ENCODE data around the gene SOD2.

The SOD2 gene

GRCh38 chr6:159688266-159688905 is 4.7 kb downstream of the SOD2 start:
- CTCF ChIA-PET, result interaction anchor here (0.6 to 1.4 kb wide), 5 partner anchors 34 to 253 kb away, joined by 3 to 5 read pairs (median 4); no protein-coding TSS in a partner anchor
- H3K36me3 ChIP-seq (ENCODE audit: control insufficient read depth in 2 of 2, insufficient read depth in 1 of 2, low read length in 2 of 2), result peaks cover 53 to 76% of the 10 kb centered on the region in 2 experiments
- no peaks in the 10 kb centered on the region for H3K9me3 ChIP-seq (ENCODE audit: control insufficient read depth, insufficient read depth, low read depth, low read length)
- no peaks in the 10 kb centered on the region; the same call in 1 of the 2 replicates for H3K4me1 ChIP-seq (ENCODE audit: control insufficient read depth, insufficient read depth, low read length)
- H3K4me3 ChIP-seq (ENCODE audit: low read depth, low read length), result no peak overlapping the region
- no peak overlapping the region for H3K27ac ChIP-seq (ENCODE audit: extremely low read depth, low read depth, low read length)
- TF ChIP-seq ZBTB20 (tag by site-specific recombination; IDR thresholded peaks at IDR 0.05) (no peak), AEBP2 (tag by site-specific recombination; IDR thresholded peaks at IDR 0.05; ENCODE audit: borderline replicate concordance) (no peak), ZNF670 (tag by site-specific recombination; IDR thresholded peaks at IDR 0.05; ENCODE audit: low read depth) (no peak), ZNF19 (tag by site-specific recombination; IDR thresholded peaks at IDR 0.05; ENCODE audit: low read depth) (no peak), ZNF37A (tag by site-specific recombination; IDR thresholded peaks at IDR 0.05) (no peak), TCF7L2 (IDR thresholded peaks at IDR 0.05; ENCODE audit: borderline replicate concordance, low read depth, low read length) (no peak), MYNN (tag by site-specific recombination; IDR thresholded peaks at IDR 0.05; ENCODE audit: borderline replicate concordance) (no peak), HOXD13 (CRISPR knock-in tag; IDR thresholded peaks at IDR 0.05; ENCODE audit: borderline replicate concordance) (no peak)
- TF ChIP-seq, protein P1, sequence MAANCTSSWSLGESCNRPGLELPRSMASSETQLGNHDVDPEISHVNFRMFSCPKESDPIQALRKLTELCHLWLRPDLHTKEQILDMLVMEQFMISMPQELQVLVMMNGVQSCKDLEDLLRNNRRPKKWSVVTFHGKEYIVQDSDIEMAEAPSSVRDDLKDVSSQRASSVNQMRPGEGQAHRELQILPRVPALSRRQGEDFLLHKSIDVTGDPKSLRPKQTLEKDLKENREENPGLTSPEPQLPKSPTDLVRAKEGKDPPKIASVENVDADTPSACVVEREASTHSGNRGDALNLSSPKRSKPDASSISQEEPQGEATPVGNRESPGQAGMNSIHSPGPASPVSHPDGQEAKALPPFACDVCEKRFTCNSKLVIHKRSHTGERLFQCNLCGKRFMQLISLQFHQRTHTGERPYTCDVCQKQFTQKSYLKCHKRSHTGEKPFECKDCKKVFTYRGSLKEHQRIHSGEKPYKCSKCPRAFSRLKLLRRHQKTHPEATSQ (tag by site-specific recombination; IDR thresholded peaks at IDR 0.05), result no peak
- TF ChIP-seq, protein P2, sequence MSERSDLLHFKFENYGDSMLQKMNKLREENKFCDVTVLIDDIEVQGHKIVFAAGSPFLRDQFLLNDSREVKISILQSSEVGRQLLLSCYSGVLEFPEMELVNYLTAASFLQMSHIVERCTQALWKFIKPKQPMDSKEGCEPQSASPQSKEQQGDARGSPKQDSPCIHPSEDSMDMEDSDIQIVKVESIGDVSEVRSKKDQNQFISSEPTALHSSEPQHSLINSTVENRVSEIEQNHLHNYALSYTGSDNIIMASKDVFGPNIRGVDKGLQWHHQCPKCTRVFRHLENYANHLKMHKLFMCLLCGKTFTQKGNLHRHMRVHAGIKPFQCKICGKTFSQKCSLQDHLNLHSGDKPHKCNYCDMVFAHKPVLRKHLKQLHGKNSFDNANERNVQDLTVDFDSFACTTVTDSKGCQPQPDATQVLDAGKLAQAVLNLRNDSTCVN (tag by site-specific recombination; optimal IDR thresholded peaks at IDR 0.05), result no peak
- POLR2A ChIA-PET, result no interaction called here

- Histone ChIP-seq H3K9me3 (ENCODE audit: control insufficient read depth, insufficient read depth, low read depth, low read length) (no peaks in the 10 kb centered on the region), H3K4me3 (ENCODE audit: low read depth, low read length) (no peak overlapping the region), H3K36me3 (ENCODE audit: control insufficient read depth in 2 of 2, insufficient read depth in 1 of 2, low read length in 2 of 2) (peaks cover 56 to 86% of the 10 kb centered on the region in 2 experiments), H3K27ac (ENCODE audit: extremely low read depth, low read depth, low read length) (no peak overlapping the region), H3K4me1 (ENCODE audit: control insufficient read depth, insufficient read depth, low read length) (no peaks in the 10 kb centered on the region; the same call in 1 of the 2 replicates)
- POLR2A ChIA-PET, result no interaction called here
- CTCF ChIA-PET, result no interaction called here
- TF ChIP-seq ZBTB20 (tag by site-specific recombination; IDR thresholded peaks at IDR 0.05) (no peak), ZNF302 (tag by site-specific recombination; IDR thresholded peaks at IDR 0.05; ENCODE audit: low read depth) (no peak), SALL2 (tag by site-specific recombination; IDR thresholded peaks at IDR 0.05; ENCODE audit: borderline replicate concordance) (no peak), MEIS1 (CRISPR knock-in tag; IDR thresholded peaks at IDR 0.05; ENCODE audit: borderline replicate concordance) (no peak)
These were observed 5.7 kb downstream of the SOD2 start for GRCh38 chr6:159687341-159687740.

- Histone ChIP-seq H3K4me3 (ENCODE audit: low read depth, low read length) (no peak overlapping the region), H3K36me3 (ENCODE audit: control insufficient read depth in 2 of 2, insufficient read depth in 1 of 2, low read length in 2 of 2) (peaks cover 57 to 87% of the 10 kb centered on the region in 2 experiments), H3K4me1 (ENCODE audit: control insufficient read depth, insufficient read depth, low read length) (no peaks in the 10 kb centered on the region; the same call in 1 of the 2 replicates), H3K9me3 (ENCODE audit: control insufficient read depth, insufficient read depth, low read depth, low read length) (no peaks in the 10 kb centered on the region), H3K27ac (ENCODE audit: extremely low read depth, low read depth, low read length) (no peak overlapping the region)
- ChIA-PET POLR2A (no interaction called here), CTCF (interaction anchor here (0.6 to 0.7 kb wide), 2 partner anchors 20 to 577 kb away, joined by 3 to 5 read pairs; no protein-coding TSS in a partner anchor)
- TF ChIP-seq ZNF133 (tag by site-specific recombination; IDR thresholded peaks at IDR 0.05) (no peak), ZNF324 (tag by site-specific recombination; IDR thresholded peaks at IDR 0.05) (no peak), ZNF521 (tag by site-specific recombination; IDR thresholded peaks at IDR 0.05) (no peak), ZNF2 (tag by site-specific recombination; IDR thresholded peaks at IDR 0.05) (no peak), ZNF280D (tag by site-specific recombination; IDR thresholded peaks at IDR 0.05) (no peak), ZBTB7A (tag by site-specific recombination; IDR thresholded peaks at IDR 0.05; ENCODE audit: low read depth) (no peak), ZNF423 (tag by site-specific recombination; IDR thresholded peaks at IDR 0.05) (no peak), TCF7L2 (IDR thresholded peaks at IDR 0.05; ENCODE audit: borderline replicate concordance, low read depth, low read length) (no peak)
These were observed 6.3 kb downstream of the SOD2 start for GRCh38 chr6:159686703-159687102.
